GM12801 (cell line): ENCODE results near the gene PTPN6.

Source experiments
- TF ChIP-seq, protein P1 (sequence below): IDR thresholded peaks from one replicate; pipeline ENCODE4 v1.5.1; 2011; ENCODE audit warnings: control low read depth; ENCODE audit not compliant: insufficient read length; ENCODE audit errors: extremely low read depth

Gene PTPN6

DNA sequence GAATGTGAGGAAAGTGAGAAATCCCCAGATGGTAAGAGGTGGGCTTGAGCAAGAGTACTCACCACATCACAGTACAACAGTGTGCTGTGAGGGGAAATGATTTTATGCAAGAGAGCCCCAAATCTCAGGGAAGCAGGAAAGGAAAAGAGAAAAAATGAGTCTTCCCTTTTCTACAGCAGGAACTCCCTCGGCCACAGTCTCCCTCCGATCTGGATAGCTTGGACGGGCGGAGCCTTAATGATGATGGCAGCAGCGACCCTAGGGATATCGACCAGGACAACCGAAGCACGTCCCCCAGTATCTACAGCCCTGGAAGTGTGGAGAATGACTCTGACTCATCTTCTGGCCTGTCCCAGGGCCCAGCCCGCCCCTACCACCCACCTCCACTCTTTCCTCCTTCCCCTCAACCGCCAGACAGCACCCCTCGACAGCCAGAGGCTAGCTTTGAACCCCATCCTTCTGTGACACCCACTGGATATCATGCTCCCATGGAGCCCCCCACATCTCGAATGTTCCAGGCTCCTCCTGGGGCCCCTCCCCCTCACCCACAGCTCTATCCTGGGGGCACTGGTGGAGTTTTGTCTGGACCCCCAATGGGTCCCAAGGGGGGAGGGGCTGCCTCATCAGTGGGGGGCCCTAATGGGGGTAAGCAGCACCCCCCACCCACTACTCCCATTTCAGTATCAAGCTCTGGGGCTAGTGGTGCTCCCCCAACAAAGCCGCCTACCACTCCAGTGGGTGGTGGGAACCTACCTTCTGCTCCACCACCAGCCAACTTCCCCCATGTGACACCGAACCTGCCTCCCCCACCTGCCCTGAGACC lies 15.6 kb upstream of the PTPN6 start:
- TF ChIP-seq, protein P1, sequence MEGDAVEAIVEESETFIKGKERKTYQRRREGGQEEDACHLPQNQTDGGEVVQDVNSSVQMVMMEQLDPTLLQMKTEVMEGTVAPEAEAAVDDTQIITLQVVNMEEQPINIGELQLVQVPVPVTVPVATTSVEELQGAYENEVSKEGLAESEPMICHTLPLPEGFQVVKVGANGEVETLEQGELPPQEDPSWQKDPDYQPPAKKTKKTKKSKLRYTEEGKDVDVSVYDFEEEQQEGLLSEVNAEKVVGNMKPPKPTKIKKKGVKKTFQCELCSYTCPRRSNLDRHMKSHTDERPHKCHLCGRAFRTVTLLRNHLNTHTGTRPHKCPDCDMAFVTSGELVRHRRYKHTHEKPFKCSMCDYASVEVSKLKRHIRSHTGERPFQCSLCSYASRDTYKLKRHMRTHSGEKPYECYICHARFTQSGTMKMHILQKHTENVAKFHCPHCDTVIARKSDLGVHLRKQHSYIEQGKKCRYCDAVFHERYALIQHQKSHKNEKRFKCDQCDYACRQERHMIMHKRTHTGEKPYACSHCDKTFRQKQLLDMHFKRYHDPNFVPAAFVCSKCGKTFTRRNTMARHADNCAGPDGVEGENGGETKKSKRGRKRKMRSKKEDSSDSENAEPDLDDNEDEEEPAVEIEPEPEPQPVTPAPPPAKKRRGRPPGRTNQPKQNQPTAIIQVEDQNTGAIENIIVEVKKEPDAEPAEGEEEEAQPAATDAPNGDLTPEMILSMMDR, result no peak

DNA sequence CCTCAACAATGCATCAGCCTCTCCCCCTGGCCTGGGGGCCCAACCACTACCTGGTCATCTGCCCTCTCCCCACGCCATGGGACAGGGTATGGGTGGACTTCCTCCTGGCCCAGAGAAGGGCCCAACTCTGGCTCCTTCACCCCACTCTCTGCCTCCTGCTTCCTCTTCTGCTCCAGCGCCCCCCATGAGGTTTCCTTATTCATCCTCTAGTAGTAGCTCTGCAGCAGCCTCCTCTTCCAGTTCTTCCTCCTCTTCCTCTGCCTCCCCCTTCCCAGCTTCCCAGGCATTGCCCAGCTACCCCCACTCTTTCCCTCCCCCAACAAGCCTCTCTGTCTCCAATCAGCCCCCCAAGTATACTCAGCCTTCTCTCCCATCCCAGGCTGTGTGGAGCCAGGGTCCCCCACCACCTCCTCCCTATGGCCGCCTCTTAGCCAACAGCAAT lies 14.9 kb upstream of the PTPN6 start:
- TF ChIP-seq, protein P1, result no peak

GRCh38 chr12:6936636-6937480 lies 14.3 kb upstream of the PTPN6 start:
- TF ChIP-seq, protein P1, result no peak

GRCh38 chr12:6937481-6938352 lies 13.4 kb upstream of the PTPN6 start:
- TF ChIP-seq, protein P1, result peak; percentile 19

DNA sequence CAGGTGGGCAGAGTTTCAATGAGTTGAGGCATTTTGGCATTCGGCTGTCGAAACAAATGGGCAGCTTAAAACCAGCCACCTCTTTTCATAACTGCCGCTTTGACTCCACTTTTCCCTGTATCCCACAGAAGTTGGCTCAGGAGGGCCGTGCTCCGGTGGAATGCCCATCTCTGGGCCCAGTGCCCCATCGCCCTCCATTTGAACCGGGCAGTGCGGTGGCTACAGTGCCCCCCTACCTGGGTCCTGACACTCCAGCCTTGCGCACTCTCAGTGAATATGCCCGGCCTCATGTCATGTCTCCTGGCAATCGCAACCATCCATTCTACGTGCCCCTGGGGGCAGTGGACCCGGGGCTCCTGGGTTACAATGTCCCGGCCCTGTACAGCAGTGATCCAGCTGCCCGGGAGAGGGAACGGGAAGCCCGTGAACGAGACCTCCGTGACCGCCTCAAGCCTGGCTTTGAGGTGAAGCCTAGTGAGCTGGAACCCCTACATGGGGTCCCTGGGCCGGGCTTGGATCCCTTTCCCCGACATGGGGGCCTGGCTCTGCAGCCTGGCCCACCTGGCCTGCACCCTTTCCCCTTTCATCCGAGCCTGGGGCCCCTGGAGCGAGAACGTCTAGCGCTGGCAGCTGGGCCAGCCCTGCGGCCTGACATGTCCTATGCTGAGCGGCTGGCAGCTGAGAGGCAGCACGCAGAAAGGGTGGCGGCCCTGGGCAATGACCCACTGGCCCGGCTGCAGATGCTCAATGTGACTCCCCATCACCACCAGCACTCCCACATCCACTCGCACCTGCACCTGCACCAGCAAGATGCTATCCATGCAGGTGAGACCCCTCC lies 12.6 kb upstream of the PTPN6 start:
- TF ChIP-seq, protein P1, result no peak

DNA sequence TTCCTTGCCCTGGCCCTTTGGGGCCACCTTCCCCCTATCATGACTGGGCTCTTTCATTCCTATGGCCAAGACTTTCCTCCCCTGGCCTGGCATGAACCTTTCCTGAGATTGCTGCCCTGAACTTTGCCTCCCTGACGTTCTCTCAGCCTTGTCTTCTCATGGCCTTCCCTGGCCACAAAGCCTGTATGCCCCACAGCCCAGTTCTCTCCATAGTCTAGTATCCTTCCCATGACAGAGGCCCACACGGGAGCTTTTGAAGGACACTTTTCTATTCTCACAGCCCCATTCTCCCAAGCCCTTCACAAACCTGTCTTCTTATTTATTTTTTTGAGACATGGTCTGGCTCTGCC lies 12.0 kb upstream of the PTPN6 start:
- TF ChIP-seq, protein P1, result no peak
